ENCODE measurements around the gene PHOSPHO1.

DNA sequence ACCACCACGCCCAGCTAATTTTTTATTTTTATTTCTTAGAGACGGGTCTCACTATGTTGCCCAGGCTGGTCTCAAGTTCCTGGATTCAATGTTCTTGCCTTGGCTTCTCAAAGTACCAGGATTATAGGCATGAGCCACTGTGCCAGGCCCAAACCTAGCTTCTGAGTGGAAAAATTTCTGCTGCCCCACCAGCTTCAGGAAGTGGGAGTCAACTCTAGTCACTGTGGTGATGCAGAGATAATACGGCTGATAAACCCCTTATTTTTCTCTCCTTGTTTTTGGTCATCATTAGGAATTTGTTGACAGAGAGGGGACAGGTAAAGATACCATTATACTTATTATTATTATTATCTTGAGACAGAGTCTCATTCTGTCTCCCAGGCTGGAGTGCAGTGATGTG is 27.8 kb upstream of the PHOSPHO1 start:
- TF ChIP-seq POLR2A (IDR thresholded peaks at IDR 0.05; ENCODE audit: low read length), result no peak
- no peak for TF ChIP-seq GATA1 (IDR thresholded peaks at IDR 0.05; ENCODE audit: low read depth, low read length)
